HepG2 (cell line): Measurements from ENCODE around the gene CTDP1. TPM values are rescaled to one million over a fixed set of nuclear protein-coding genes. Genes with fewer than 3 reads are reported as not detected.

Experiments
- CEBPB ChIP-seq: IDR thresholded peaks from 2 replicates; pipeline ENCODE4 v1.6.1; 2011; ENCODE audit warnings: low read depth, low read length, improper control_type of control experiment, borderline replicate concordance
- MNT ChIP-seq: fragments of 450-650 bp; IDR thresholded peaks from 2 replicates; pipeline ENCODE4 v1.6.1; 2016
- MTF2 ChIP-seq: sonication (generic); formaldehyde crosslinking; IDR thresholded peaks from 2 replicates; pipeline ENCODE4 v1.5.0; 2020; ENCODE audit warnings: missing genetic modification reagents, borderline replicate concordance
- REPIN1 ChIP-seq: sonication (generic); formaldehyde crosslinking; IDR thresholded peaks from 2 replicates; pipeline ENCODE4 v1.8.0; 2022; ENCODE audit warnings: missing genetic modification reagents, low read depth, mild to moderate bottlenecking, borderline replicate concordance
- TP53 ChIP-seq: sonication (generic); formaldehyde crosslinking; conservative IDR thresholded peaks from 2 replicates; pipeline ENCODE4 v1.4.0; 2020; ENCODE audit warnings: missing genetic modification reagents
- ZBTB39 ChIP-seq: sonication (generic); formaldehyde crosslinking; IDR thresholded peaks from 2 replicates; pipeline ENCODE4 v1.5.0; 2020; ENCODE audit warnings: missing genetic modification reagents
- ZC3H13 ChIP-seq: sonication (generic); formaldehyde crosslinking; IDR thresholded peaks from 2 replicates; pipeline ENCODE4 v1.8.1; 2023; ENCODE audit warnings: mild to moderate bottlenecking, missing genetic modification reagents, moderate library complexity
- ZNF275 ChIP-seq: sonication (generic); formaldehyde crosslinking; IDR thresholded peaks from 2 replicates; pipeline ENCODE4 v1.8.0; 2022; ENCODE audit warnings: missing genetic modification reagents, mild to moderate bottlenecking, inconsistent platforms, borderline replicate concordance
- ZNF296 ChIP-seq: sonication (generic); formaldehyde crosslinking; conservative IDR thresholded peaks from 2 replicates; pipeline ENCODE4 v1.5.0; 2020; ENCODE audit warnings: mild to moderate bottlenecking, missing genetic modification reagents
- ZNF335 ChIP-seq: sonication (generic); formaldehyde crosslinking; IDR thresholded peaks from 2 replicates; pipeline ENCODE4 v1.4.0; 2020; ENCODE audit warnings: missing genetic modification reagents
- ZNF577 ChIP-seq: sonication (generic); formaldehyde crosslinking; IDR thresholded peaks from 2 replicates; pipeline ENCODE4 v1.4.0; 2020; ENCODE audit warnings: mild to moderate bottlenecking, low read depth, missing genetic modification reagents, borderline replicate concordance
- polyA plus RNA-seq, 8 experiments: library from polyadenylated mRNA; depleted of rRNA in 3 of 8; stranded (reverse) in 7 of 8; unstranded in 1 of 8; fragments of >200 nt; fragmentation: Illumina TruSeq in 4 of 8; extraction: Trizol in 4 of 8; gene quantifications; 2 replicates each; pipeline versions ENCODE4 v1.2.1 to v1.2.3, GENCODE V29; 2011 to 2016; ENCODE audit warnings: low read depth in 4 of 8, missing spikeins in 1 of 8, mixed read lengths in 1 of 8; ENCODE audit not compliant: insufficient read depth in 1 of 8
- total RNA-seq, 5 experiments: library from RNA; depleted of rRNA; stranded (reverse); fragments of >200 nt; fragmentation: Illumina TruSeq; extraction: Trizol; gene quantifications; 2 replicates each; pipeline ENCODE4 v1.2.3, GENCODE V29; 2016; ENCODE audit warnings: low read depth in 1 of 5
- TF ChIP-seq, protein P1 (sequence below): sonication (generic); formaldehyde crosslinking; IDR thresholded peaks from 2 replicates; pipeline ENCODE4 v1.5.1; 2020; ENCODE audit warnings: missing genetic modification reagents, mild to moderate bottlenecking, borderline replicate concordance
- TF ChIP-seq, protein P2 (sequence below): conservative IDR thresholded peaks from 2 replicates; pipeline ENCODE4 v1.6.1; 2018; ENCODE audit warnings: missing genetic modification reagents

CTDP1 gene
- total and polyA plus RNA-seq, 2 of the 13 experiments (the other 11 are each of a cell fraction or from before 2014, with no cell fraction given): 6.9 to 11.0 TPM

DNA sequence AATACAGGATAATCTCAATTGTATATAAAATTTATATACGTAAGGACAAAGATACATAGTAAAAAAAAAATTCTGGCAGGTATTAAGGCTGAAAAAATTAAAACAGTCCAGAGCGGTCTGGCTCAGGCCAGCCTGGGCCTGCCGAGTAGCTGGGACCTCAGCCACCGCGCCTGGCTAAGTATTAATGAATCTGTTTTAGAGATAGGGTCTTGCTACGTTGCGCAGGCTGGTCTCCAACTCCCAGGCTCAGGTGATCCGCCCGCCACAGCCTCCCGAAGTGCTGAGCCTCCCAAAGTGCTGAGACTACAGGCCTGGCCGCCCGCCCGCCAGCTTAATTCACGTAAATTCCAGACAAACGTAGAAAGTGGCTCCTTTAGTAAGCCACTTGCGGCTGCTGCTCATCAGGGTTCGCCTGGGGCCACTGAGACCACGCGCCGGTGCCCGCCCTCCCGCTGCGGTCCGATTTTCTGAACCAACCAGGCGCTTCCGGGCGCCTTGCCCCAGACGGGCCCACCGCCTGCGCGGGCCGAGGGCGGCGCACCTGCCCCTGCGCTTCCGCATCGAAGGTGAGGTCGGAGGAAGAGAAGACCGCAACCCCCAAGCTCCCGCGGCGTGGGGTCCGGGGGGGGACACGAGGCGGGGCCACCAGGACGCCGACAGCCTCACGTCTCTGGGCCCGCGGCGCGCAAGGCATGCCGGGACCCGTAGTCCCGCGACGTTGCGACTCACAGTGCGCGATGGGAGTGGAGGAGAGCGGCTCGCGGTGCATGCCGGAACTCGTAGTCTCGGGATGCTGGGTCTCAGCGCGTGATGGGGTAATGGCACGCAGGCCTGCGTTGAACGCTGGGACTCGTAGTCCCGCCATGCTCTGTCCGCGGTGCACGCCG is 695 bp upstream of the CTDP1 start (continued):
- TF ChIP-seq MTF2 (CRISPR knock-in tag) (0 out of 2 replicates have a peak, but pooled peaks have one; percentile 89), TP53 (no peak), ZNF335 (CRISPR knock-in tag) (peak; percentile 84), CEBPB (peak; percentile 88; the same call in 1 of the 2 replicates), ZC3H13 (CRISPR knock-in tag) (peak; percentile 89), ZBTB39 (no peak; the same call in 1 of the 2 replicates), ZNF275 (CRISPR knock-in tag) (peak; percentile 85), MNT (peak; percentile 81), REPIN1 (CRISPR knock-in tag) (peak; percentile 43; the same call in 1 of the 2 replicates), ZNF296 (CRISPR knock-in tag) (no peak), ZNF577 (CRISPR knock-in tag) (no peak)
- TF ChIP-seq, protein P1, sequence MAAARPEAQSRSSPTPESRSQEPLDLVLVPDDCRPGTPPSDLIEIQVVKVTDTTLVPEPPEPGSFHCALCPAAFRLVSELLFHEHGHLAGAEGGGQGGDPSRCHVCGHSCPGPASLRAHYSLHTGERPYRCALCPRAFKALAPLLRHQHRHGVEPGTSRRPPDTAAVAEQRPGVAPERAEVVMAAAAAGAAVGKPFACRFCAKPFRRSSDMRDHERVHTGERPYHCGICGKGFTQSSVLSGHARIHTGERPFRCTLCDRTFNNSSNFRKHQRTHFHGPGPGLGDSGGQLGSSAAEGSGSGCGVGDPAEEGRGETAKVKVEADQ (CRISPR knock-in tag): no peak
- TF ChIP-seq, protein P2, sequence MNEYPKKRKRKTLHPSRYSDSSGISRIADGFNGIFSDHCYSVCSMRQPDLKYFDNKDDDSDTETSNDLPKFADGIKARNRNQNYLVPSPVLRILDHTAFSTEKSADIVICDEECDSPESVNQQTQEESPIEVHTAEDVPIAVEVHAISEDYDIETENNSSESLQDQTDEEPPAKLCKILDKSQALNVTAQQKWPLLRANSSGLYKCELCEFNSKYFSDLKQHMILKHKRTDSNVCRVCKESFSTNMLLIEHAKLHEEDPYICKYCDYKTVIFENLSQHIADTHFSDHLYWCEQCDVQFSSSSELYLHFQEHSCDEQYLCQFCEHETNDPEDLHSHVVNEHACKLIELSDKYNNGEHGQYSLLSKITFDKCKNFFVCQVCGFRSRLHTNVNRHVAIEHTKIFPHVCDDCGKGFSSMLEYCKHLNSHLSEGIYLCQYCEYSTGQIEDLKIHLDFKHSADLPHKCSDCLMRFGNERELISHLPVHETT: peak; percentile 95
